Measurements from ENCODE around the gene NAGPA. TPM values are rescaled to one million over a fixed set of nuclear protein-coding genes. Genes with fewer than 3 reads are reported as not detected.

NAGPA gene
- total RNA-seq, 1 donor from 2014 or later = 17.4 TPM

GRCh38 chr16:5028950-5029475 is 4.7 kb downstream of the NAGPA start:
- Histone ChIP-seq H3K4me1 (ENCODE audit: insufficient read depth, low read length) (peaks cover 9% of the 10 kb centered on the region), H3K79me2 (ENCODE audit: insufficient read depth, low read length) (no peaks in the 10 kb centered on the region), H3K4me3 (ENCODE audit: insufficient read depth, low read depth, low read length) (no peak overlapping the region), H3K36me3 (ENCODE audit: insufficient read depth, low read length) (no peaks in the 10 kb centered on the region), H3K27me3 (ENCODE audit: insufficient read depth, low read length) (no peaks in the 10 kb centered on the region), H3K4me2 (ENCODE audit: low read length) (no peak overlapping the region), H2AFZ (ENCODE audit: low read depth, low read length) (no peak overlapping the region), H3K9me3 (ENCODE audit: insufficient read depth, low read depth, low read length) (no peaks in the 10 kb centered on the region), H4K20me1 (ENCODE audit: insufficient read depth, low read length) (peaks cover 4% of the 10 kb centered on the region), H3K27ac (ENCODE audit: low read depth, low read length) (no peak overlapping the region), H3K9ac (ENCODE audit: low read length) (no peak overlapping the region)
- no peaks in the 10 kb centered on the region for H3K9me3 Mint-ChIP-seq (ENCODE audit: unreplicated experiment)
- H3K27ac Mint-ChIP-seq (ENCODE audit: unreplicated experiment) = no peak overlapping the region
- H3K27me3 Mint-ChIP-seq (ENCODE audit: low read depth, unreplicated experiment) = no peaks in the 10 kb centered on the region
- no peak overlapping the region for H3K4me3 Mint-ChIP-seq (ENCODE audit: unreplicated experiment)
- peaks cover 4% of the 10 kb centered on the region for H3K4me1 Mint-ChIP-seq (ENCODE audit: low read depth, unreplicated experiment)
- DNase-seq (ENCODE audit: low read depth) (no peak), FAIRE-seq (no peak)
- TF ChIP-seq CTCF (IDR thresholded peaks at IDR 0.05; ENCODE audit: insufficient read depth, low read depth, low read length) = no peak
- TF ChIP-seq EZH2 (IDR thresholded peaks at IDR 0.05; ENCODE audit: insufficient read depth, low read length) = no peak
- peaks cover 16% of the 10 kb centered on the region for H3K36me3 Mint-ChIP-seq (ENCODE audit: low read depth, unreplicated experiment)

- Histone ChIP-seq H3K27me3 (ENCODE audit: insufficient read depth, low read length) (no peaks in the 10 kb centered on the region), H3K9me3 (ENCODE audit: insufficient read depth, low read depth, low read length) (no peaks in the 10 kb centered on the region), H3K4me3 (ENCODE audit: insufficient read depth, low read depth, low read length) (no peak overlapping the region), H2AFZ (ENCODE audit: low read depth, low read length) (no peak overlapping the region), H3K4me1 (ENCODE audit: insufficient read depth, low read length) (peaks cover under 1% of the 10 kb centered on the region), H3K27ac (ENCODE audit: low read depth, low read length) (no peak overlapping the region), H3K79me2 (ENCODE audit: insufficient read depth, low read length) (no peaks in the 10 kb centered on the region), H3K4me2 (ENCODE audit: low read length) (no peak overlapping the region), H4K20me1 (ENCODE audit: insufficient read depth, low read length) (peaks cover 4% of the 10 kb centered on the region), H3K9ac (ENCODE audit: low read length) (no peak overlapping the region), H3K36me3 (ENCODE audit: insufficient read depth, low read length) (no peaks in the 10 kb centered on the region)
- TF ChIP-seq CTCF (IDR thresholded peaks at IDR 0.05; ENCODE audit: insufficient read depth, low read depth, low read length) (no peak), EZH2 (IDR thresholded peaks at IDR 0.05; ENCODE audit: insufficient read depth, low read length) (no peak)
- Mint-ChIP-seq H3K9me3 (ENCODE audit: unreplicated experiment) (no peaks in the 10 kb centered on the region), H3K27me3 (ENCODE audit: low read depth, unreplicated experiment) (no peaks in the 10 kb centered on the region), H3K36me3 (ENCODE audit: low read depth, unreplicated experiment) (peaks cover 16% of the 10 kb centered on the region), H3K4me1 (ENCODE audit: low read depth, unreplicated experiment) (peaks cover 4% of the 10 kb centered on the region), H3K27ac (ENCODE audit: unreplicated experiment) (no peak overlapping the region), H3K4me3 (ENCODE audit: unreplicated experiment) (no peak overlapping the region)
- FAIRE-seq (no peak), DNase-seq (ENCODE audit: low read depth) (no peak)
Measured at GRCh38 chr16:5027575-5028235, 6.0 kb downstream of the NAGPA start.

GRCh38 chr16:5027086-5027485 is 6.6 kb downstream of the NAGPA start:
- Histone ChIP-seq H3K4me3 (ENCODE audit: insufficient read depth, low read depth, low read length) (no peak overlapping the region), H4K20me1 (ENCODE audit: insufficient read depth, low read length) (peaks cover 4% of the 10 kb centered on the region), H2AFZ (ENCODE audit: low read depth, low read length) (no peak overlapping the region), H3K36me3 (ENCODE audit: insufficient read depth, low read length) (no peaks in the 10 kb centered on the region), H3K4me1 (ENCODE audit: insufficient read depth, low read length) (no peaks in the 10 kb centered on the region), H3K4me2 (ENCODE audit: low read length) (no peak overlapping the region), H3K27ac (ENCODE audit: low read depth, low read length) (no peak overlapping the region), H3K9me3 (ENCODE audit: insufficient read depth, low read depth, low read length) (no peaks in the 10 kb centered on the region), H3K27me3 (ENCODE audit: insufficient read depth, low read length) (no peaks in the 10 kb centered on the region), H3K79me2 (ENCODE audit: insufficient read depth, low read length) (no peaks in the 10 kb centered on the region), H3K9ac (ENCODE audit: low read length) (no peak overlapping the region)
- no peaks in the 10 kb centered on the region for H3K27me3 Mint-ChIP-seq (ENCODE audit: low read depth, unreplicated experiment)
- DNase-seq (ENCODE audit: low read depth) = no peak
- H3K9me3 Mint-ChIP-seq (ENCODE audit: unreplicated experiment) = no peaks in the 10 kb centered on the region
- peaks cover 3% of the 10 kb centered on the region for H3K4me1 Mint-ChIP-seq (ENCODE audit: low read depth, unreplicated experiment)
- H3K4me3 Mint-ChIP-seq (ENCODE audit: unreplicated experiment) = no peak overlapping the region
- FAIRE-seq = no peak
- peaks cover 16% of the 10 kb centered on the region for H3K36me3 Mint-ChIP-seq (ENCODE audit: low read depth, unreplicated experiment)
- TF ChIP-seq EZH2 (IDR thresholded peaks at IDR 0.05; ENCODE audit: insufficient read depth, low read length) (no peak), CTCF (IDR thresholded peaks at IDR 0.05; ENCODE audit: insufficient read depth, low read depth, low read length) (no peak)
- no peak overlapping the region for H3K27ac Mint-ChIP-seq (ENCODE audit: unreplicated experiment)
